GM18858 (cell line): ENCODE measurements around the gene SGMS1.
"Not testable (repeated sequence)": the region's sequence is repeated elsewhere in the genome, so short reads cannot be mapped to it uniquely, and the experiment has no call there.

ENCODE experiments used
- ATAC-seq: cut with Tn5 transposase; IDR thresholded peaks from one replicate; pipeline ENCODE4 v1.9.1; 2021; ENCODE audit not compliant: unreplicated experiment

SGMS1 gene

DNA sequence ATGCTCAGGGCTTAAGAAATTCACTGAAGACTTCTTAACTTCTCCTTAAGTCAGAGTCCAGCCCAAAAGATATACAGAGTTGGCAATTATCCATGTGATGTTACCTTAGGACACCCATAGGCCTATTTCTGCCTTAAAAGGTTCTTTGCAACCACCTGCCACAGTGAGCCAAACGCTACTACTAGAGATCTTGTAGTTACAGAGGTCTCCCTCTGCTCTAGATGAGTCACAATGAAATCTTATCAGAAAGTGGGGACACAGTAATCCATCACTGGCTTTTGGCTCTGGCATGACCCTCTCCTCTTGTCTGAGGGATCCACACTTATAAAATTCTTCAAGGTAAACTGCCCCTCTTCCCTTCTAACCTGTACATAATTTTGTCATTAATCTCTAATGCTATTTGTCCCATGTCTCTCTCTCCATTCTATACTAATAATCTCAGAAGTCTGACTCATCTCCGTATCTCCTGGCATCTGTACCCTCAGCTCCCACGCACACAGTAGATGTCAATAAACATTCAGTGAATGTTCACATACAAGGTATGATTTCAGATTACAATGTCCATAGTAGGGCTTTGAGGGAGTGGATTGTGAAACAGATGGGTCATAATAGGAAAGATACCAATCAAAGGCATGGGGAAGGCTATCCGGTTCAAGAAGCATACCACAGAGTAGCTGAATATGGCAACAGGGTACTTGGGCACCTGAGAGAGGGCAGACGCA is 112.1 kb downstream of the SGMS1 start:
- ATAC-seq, result peak; percentile 26

DNA sequence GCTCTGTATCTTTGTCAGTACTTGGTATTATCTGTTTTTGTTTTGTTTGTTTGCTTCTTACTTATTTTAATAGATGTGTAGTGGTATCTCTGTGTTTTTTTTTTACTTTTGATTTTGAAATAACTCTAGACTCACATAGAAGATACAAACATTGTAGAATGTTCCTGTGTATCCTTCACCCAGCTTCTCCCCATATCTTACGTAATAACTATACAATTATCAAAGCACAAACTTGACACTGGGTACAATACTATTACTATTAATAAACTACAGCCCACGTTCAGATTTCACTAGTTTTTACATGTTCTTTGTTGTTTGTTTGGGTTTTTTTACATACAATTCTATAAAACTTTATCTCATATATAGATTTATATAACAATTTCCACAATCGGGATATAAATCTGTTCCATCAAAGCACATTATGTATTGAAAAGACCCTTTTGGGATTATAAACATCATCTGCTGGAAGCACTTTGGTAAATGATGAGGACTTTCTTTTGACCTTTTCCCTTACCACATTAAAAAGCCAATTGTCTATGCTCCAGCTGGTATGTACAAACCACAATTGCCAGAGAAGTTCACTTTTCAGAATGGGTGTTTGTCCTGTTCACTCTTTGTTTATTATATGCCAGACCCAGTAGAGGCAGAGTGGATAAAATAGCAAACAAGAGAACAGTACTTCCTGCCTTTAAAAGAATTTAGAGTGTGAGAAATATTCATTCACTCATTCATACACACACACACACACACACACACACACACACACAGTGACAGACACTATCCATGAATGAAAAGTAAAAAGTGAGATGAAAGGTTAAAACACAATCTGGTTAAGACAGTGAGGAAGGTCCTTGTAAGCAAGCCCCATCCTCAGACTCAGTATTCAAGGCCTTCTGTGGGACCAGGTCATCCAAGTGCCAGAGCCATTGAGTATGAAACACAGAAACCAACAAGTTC is 113.0 kb downstream of the SGMS1 start:
- no peak for ATAC-seq

DNA sequence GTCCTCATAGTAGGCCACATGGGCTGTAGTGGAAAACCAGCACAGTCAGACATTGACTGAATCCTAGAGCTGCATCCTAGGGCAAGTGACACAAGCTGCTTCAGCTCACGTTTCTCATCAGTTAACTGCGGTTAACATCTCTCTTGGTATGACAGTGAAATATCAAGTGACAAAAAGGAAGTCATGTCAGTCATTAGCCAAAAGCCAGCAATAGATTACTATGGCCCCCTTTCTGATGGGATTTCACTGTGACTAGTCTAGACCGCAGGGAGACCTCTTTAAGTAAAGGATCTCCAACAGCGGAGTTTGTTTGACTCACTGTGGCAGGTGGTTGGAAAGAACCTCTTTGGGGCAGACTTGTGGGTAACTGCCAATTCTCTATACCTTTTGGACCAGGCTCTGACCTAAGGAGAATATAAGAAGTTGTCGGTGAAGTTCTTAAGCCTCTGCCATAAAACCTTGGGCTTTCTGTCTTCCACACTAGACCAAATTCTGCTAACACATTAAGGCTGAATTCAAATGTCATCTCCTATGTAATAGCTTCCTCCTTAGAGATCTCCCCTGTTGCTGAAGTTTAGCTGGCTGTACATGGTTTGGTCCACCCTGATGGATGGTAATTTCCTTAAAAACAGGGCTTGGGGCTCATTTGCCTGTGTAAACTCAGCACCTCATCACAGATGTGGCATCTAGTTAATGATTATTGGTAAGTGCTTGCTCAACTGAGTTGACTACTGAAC is 115.3 kb downstream of the SGMS1 start:
- ATAC-seq, result peak; percentile 62

DNA sequence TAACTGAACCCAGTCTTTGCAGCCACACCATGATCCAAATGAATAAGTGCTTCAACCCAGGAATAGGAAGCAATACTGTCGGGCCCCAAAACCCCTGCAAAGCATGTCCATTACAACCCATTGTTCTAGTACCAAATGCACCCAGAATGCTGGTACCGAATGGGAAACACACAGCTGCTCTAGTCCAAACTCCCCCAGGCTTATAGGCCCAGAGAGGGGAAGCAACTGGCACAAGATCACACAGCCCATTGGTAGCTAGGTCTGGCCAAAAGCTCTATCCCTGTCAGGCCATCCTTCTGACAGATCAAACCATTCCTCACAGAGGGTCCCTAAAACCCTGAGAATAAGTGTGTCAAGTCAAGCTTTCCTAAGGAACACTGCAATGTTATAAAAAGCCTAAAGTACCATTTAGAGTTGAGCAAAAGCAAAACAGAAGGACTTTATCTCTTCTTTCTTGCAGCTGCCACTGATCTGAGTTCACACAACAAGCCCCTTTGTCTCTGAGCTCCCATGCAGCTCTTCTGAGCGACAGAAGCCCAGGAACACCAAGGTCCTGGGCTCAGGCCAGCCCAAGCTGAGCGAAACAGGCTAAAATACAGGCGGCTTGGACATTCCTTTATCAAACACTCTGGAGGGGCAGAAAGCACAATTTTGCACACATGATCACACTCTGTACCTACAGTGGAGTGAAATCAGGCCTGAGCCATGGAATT is 116.7 kb downstream of the SGMS1 start:
- ATAC-seq, result no peak

DNA sequence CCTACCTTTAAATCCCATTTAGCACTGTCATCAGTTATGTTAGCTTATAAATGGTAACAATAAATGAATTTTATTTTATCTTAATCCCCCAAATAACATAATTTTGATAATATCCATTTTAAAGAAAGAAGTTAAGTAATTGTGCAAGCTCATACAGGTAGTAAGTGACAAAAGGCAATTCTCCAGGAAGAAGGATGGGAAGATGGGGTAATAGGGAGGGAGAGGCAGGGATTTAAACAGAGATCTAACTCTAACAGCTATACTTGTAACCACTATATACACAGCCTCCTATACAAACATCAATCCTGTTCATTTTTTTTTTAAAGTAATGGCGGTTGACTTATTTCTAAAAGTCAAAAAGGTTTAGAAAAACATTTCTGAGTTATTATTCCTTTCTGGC is 119.4 kb downstream of the SGMS1 start:
- ATAC-seq, result no peak

DNA sequence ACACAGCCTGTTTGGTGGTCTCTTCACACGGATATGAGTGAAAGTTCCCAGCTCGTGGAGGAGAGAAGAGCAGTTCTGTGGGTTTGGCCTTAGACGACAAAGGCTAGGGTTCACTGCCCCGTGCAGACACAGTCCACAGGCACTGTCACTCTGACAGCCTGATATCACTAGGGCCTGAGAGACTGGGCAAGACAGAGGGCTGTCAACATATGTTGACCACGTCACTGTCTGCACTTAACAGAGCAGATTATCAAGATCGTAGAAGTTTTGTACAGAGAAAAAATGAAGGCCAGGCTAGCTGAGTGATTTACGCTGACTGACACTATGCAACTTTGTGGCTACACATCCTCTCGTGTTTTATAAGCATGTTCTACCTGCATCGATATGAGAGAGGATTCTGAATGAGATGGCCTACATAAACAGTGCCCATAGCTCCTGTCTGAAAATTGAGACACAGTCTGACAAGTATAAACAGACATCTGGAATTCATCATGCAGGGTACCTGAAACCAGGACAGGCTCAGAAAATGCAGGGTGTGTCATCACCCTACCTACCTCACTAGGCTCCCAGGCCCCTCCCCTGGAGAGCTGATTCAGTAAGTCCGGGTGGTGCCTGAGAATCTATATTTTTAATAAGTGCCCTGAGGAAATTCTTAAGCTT is 120.0 kb downstream of the SGMS1 start:
- ATAC-seq, result no peak

DNA sequence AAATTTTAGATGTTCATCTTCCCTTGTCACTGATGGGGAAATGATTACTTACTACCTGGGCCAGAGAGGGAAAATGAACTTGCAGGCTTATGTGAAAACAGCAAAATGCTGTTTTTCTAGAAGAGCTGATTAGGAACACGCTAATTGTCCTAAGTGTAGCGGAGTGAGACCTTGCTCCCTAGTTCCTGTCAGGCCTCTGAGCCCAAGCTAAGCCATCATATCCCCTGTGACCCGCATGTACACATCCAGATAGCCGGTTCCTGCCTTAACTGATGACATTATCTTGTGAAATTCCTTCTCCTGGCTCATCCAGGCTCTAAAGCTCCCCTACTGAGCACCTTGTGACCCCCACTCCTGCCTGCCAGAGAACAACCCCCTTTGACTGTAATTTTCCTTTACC is 120.6 kb downstream of the SGMS1 start:
- ATAC-seq, result not testable (repeated sequence)

DNA sequence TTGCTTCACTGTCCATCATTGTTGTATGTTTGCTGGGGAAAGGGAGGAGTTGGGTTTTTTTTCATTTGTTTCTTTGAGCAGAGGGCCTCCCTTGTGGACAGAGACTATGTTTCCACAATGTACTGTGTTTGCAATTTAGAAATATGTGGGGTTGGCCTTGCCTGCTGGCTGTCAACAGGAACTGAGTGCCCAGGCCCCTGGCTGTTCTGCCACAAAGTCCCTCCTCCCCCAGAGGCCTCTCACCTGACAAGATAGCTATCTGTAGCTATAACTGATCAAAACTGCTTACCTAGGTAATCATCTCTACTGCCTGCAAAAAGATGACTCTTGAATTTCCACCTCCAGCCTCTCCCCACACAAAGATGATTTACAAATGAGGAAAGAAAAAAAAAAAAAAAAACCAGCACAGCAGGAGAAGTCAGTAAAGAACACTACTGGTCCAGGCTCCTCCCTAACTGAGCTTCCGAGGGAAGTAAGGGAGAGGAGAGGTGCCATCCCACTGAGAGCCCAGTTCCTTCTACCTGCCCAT is 121.8 kb downstream of the SGMS1 start:
- peak; percentile 27 for ATAC-seq

DNA sequence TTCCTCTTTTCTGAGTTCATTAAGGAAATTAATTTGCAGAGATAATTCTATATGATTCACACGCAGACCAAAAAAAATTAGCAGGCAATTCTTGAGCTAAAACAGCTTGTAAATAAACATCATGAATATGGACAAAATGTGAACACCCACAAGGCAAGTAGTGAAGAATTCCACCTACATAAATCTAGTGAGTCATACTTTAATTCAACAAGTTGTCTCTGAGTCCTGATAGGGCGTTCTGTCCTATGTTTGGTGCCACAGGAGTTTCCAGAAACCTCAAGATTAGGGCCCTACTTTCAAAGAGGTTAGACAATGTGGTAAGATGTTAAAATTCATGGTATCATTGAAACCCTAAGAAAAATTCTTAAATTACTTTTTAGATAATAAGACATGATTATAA is 122.3 kb downstream of the SGMS1 start:
- no peak for ATAC-seq

DNA sequence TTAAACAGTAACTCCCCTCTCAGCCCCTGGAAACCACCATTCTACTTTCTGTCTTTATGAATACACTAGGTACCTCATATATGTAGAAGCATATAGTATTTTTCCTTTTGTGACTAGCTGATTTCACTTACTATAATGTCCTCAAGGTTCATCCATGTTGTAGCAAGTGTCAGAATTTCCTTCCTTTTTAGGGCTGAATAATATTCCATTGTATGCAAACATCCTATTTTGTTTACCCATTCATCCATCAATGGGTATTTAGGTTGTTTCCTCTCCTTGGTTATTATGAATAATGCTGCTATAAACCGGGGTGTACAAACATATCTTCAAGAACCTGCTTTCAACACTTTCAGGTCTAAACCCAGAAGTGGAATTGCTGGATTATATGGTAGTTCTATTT is 125.3 kb downstream of the SGMS1 start:
- no peak for ATAC-seq

DNA sequence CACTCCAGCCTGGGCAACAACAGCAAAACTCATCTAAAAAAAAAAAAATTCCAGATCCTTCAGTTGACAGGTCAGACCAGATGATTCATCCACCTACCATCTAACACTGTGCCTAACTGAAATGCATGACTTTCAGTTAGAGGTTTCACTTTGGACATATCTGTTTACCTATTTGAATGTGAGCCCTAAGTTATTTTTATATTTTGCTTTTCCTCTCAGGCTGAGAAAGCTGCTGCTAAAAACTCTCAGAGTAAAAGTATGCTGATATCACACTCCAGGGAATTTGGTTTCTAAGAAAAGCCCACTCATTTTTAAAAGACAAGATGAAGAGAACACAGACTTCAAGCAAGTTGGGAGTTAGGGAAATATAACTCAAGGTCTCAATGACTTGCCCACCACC is 126.0 kb downstream of the SGMS1 start:
- ATAC-seq, result peak; percentile 96

DNA sequence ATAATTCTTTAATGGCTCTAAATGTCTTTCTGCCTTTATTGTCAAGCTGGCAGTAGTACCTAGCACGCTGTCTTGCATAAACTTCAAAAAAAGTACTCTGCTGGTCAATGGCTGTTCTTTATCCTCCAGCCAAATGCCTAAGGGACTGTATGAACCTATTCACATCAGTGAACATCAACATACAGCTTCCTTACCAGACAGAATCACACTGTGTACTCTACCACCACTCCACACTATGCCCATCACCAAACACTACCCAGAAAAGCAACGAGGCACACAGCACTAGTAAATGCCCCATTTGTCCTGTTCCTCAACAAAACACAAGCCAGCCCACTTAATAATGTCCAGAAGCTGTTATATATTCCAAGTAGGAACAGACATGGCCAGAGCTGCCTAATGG is 127.5 kb downstream of the SGMS1 start:
- no peak for ATAC-seq

DNA sequence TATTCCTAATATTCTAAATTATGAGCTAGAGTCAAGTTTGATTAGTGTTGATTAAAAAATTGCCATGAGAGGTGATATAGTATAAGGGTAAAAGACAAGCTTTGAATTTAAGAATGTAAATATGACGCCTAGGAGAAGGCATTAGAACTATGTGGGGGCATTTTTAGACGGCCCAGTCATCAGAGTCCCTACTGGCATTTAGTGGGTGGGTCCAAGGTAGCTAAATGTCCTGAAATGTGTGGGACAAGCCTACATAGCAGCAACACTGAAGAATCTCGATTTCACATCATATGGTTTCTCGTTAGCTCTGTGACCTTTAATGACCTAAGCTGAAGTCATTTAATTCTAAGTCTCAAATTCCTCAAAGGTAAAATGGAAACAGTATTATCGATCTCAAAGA is 133.5 kb downstream of the SGMS1 start:
- ATAC-seq, result no peak

DNA sequence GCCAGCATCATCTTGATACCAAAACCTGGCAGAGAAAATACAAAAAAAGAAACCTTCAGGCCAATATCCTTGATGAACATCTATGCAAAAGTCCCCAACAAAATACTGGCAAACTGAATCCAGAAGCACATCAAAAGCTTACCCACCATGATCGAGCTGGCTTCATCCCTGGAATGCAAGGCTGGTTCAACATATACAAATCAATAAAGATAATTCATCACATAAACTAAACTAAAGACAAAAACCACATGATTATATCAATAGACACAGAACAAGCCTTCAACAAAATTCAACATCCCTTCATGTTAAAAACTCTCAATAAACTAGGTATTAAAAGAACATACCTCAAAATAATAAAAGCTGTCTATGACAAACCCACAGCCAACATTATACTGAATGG is 139.2 kb downstream of the SGMS1 start:
- ATAC-seq, result not testable (repeated sequence)

DNA sequence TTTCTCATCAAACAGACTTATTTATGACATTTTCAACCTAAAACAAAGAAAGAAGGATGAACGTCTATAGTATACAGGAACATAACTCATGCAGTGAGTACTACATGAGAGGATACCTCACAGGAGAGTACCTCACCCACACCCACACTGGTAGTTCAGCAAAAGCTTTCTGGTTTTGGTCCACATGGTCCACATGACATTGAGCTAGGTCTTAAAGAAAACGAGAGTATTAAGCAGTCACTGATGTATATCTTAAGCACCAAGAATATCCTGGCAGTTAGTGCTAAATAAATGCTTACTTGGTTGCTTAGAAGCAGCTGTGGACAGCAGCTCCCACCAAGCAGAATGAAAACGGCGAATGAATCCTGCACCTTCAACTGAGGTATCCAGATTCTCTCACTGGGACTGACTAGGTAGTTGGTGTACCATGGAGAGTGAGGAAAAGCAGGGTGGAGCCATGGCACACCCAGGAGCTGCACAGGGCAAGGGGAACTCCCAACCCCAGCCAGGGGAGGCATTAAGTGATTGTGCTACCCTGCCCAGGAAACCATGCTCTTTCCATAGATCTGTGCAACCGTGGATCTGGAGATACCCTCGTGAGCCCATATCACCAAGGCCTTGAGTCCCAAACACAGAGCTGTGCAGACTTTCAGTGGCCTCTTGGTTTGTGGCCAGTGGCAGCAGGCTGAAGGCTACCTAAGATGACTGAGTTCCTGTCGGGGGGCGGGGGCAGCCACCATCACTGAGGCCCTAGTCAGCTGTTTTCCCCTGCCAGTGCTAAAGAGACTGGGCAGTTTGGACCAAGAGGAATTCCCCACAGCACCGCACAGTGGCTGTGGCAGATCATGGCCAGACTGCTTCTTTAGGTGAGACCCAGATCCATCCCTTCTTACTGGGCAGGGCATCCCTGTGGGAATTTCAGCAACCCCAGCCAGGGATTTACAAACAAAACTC is 143.4 kb downstream of the SGMS1 start:
- ATAC-seq, result no peak

DNA sequence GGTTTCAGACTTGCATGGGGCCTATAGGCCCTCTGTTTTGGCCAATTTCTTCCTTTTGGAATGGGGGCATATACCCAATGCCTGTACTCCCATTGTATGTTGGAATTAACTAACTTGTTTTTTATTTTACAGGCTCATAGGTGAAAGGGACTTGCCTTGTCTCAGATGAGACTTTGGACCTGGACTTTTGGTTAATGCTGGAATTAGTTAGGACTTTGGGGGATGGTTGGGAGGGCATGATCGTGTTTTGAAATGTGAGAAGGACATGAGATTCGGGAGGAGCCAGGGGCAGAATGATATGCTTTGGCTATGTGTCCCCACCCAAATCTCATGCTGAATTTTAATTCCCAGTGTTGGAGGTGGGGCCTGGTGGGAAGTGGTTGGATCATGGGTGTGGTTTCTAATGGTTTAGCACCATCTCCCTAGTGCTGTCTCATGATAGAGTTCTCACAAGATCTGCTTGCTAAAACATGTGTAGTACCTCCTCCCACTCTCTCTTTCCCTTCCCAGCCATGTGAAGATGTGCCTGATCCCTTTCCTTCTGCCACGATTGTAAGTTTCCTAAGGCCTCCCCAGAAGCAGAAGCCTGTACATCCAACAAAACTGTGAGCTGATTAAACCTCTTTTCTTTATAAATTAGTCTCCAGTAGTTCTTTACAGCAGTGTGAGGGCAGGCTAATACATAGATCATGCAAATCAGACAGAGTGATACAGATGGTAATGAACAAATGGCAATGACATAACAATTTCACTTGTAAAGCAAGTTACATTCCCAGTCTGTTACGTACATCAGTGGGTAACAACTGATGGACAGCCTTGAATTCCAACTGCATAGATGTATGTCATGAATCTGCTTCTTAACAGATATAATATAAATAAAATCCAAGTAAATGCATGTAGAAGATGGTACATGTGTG is 146.2 kb downstream of the SGMS1 start:
- no peak for ATAC-seq

DNA sequence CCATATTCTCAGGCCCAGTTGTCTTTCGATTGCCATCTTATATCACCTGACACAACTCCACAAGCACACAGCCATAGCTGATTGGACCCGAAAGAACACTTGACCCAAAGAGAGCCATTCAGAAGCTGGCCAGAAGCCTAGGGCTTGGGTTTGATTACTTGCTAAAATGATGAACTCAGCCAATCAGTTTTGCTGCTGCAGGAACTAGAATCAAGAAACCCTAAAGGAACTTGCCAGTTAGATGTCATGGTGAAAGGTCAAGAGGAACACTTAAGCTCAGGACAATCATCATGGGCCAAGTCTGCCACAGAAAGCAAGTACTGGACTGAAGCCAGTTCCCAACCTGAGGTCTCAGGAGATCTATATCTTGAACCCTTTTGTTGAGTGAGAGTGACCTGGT is 150.0 kb downstream of the SGMS1 start:
- no peak for ATAC-seq

DNA sequence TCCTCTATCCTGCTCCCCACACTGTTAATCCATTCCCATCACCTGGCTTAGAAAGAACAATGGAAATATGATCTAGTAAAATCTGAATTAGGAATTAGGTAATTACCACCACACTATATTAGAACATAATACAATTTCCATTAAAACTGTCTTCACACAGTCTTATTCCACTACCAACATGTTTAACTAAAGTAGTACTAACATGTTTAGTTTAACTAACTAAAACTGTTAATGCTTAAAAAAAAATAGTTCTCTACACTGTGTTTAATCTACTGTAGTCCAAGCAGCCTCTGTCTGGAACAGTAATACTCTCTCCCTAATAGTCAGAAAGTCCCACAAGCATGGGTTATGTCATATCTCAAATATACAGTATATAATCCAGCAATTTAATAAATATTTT is 150.8 kb downstream of the SGMS1 start:
- no peak for ATAC-seq
